ENCODE results near the gene SAMM50.

- TF ChIP-seq POLR2A (IDR thresholded peaks at IDR 0.05; ENCODE audit: low read depth) (no peak), CTCF (IDR thresholded peaks at IDR 0.05) (no peak), POLR2AphosphoS5 (IDR thresholded peaks at IDR 0.05) (no peak), EP300 (IDR thresholded peaks at IDR 0.05) (no peak)
Observed at GRCh38 chr22:43988960-43989359, 33.7 kb downstream of the SAMM50 start.

Measured in esophagus muscularis mucosa (tissue), 4 donors.